Neuronal stem cell (in vitro differentiated cells): ENCODE results near the gene KCNS3.
A peak's percentile ranks its signal among the peaks of the same experiment; 100 is the strongest.

ENCODE experiments used
- DNase-seq: peaks from one replicate; pipeline ENCODE4 v3.0.0-alpha.2; 2013; ENCODE audit warnings: low spot score
- H2AFZ ChIP-seq: one replicate; pipeline ENCODE4 v1.6.1; 2013; ENCODE audit warnings: mild to moderate bottlenecking, low read length, inconsistent platforms
- H2AK5ac ChIP-seq: 2 replicates; pipeline ENCODE4 v1.6.1; 2013; ENCODE audit warnings: low read depth, mild to moderate bottlenecking, inconsistent platforms, low read length, moderate library complexity, mixed read lengths
- H2BK120ac ChIP-seq: 2 replicates; pipeline ENCODE4 v1.6.1; 2013; ENCODE audit warnings: low read depth, mild to moderate bottlenecking, inconsistent platforms, low read length, moderate library complexity, mixed read lengths
- H2BK12ac ChIP-seq: one replicate; pipeline ENCODE4 v1.6.1; 2013; ENCODE audit warnings: low read length, inconsistent platforms
- H2BK15ac ChIP-seq: 2 replicates; pipeline ENCODE4 v1.6.1; 2013; ENCODE audit warnings: mild to moderate bottlenecking, low read length, inconsistent platforms, mixed read lengths
- H2BK5ac ChIP-seq: one replicate; pipeline ENCODE4 v1.6.1; 2013; ENCODE audit warnings: inconsistent platforms, mild to moderate bottlenecking, low read length, moderate library complexity
- H3K14ac ChIP-seq: one replicate; pipeline ENCODE4 v1.6.1; 2013; ENCODE audit warnings: low read length, inconsistent platforms
- H3K18ac ChIP-seq: 2 replicates; pipeline ENCODE4 v1.6.1; 2013; ENCODE audit warnings: low read length, inconsistent platforms
- H3K23ac ChIP-seq: 2 replicates; pipeline ENCODE4 v1.6.1; 2013; ENCODE audit warnings: low read depth, mild to moderate bottlenecking, mixed read lengths, low read length, inconsistent platforms; ENCODE audit not compliant: poor library complexity
- H3K27ac ChIP-seq: replicated peaks from 3 replicates; pipeline ENCODE4 v1.5.1; 2013; ENCODE audit warnings: low read length, inconsistent platforms
- H3K27me3 ChIP-seq, 3 experiments: 2 replicates each; pipeline ENCODE4 v1.6.1; 2013; ENCODE audit warnings: low read length in 3 of 3, mild to moderate bottlenecking in 2 of 3, inconsistent platforms in 1 of 3, low read depth in 1 of 3, mixed read lengths in 1 of 3, moderate library complexity in 1 of 3; ENCODE audit not compliant: control insufficient read depth in 3 of 3, insufficient read depth in 3 of 3
- H3K36me3 ChIP-seq, 2 donors: replicated peaks in 1 of 2; 2 replicates each; pipeline ENCODE4 v1.6.1; 2013; ENCODE audit warnings: low read length in 2 of 2; ENCODE audit not compliant: control insufficient read depth in 2 of 2, insufficient read depth in 2 of 2
- H3K4ac ChIP-seq: 2 replicates; pipeline ENCODE4 v1.6.1; 2013; ENCODE audit warnings: inconsistent platforms, mild to moderate bottlenecking, low read length, moderate library complexity
- H3K4me1 ChIP-seq, 2 donors: 1 replicate in 1 of 2; 2 replicates in 1 of 2; pipeline ENCODE4 v1.6.1; 2013; ENCODE audit warnings: low read length in 2 of 2, low read depth in 1 of 2; ENCODE audit not compliant: control insufficient read depth in 2 of 2, insufficient read depth in 1 of 2
- H3K4me2 ChIP-seq: one replicate; pipeline ENCODE4 v1.6.1; 2013; ENCODE audit warnings: mild to moderate bottlenecking, low read length, inconsistent platforms; ENCODE audit not compliant: insufficient read depth, poor library complexity, severe bottlenecking
- H3K4me3 ChIP-seq, 2 donors: 2 replicates each; pipeline ENCODE4 v1.5.1; 2013; ENCODE audit warnings: low read length in 2 of 2, mild to moderate bottlenecking in 2 of 2, inconsistent platforms in 1 of 2, moderate library complexity in 1 of 2
- H3K79me1 ChIP-seq: one replicate; pipeline ENCODE4 v1.6.1; 2013; ENCODE audit warnings: low read depth, mild to moderate bottlenecking, inconsistent platforms, low read length, moderate library complexity
- H3K9ac ChIP-seq: one replicate; pipeline ENCODE4 v1.6.1; 2013; ENCODE audit warnings: mild to moderate bottlenecking, low read depth, low read length, inconsistent platforms; ENCODE audit not compliant: poor library complexity
- H3K9me3 ChIP-seq, 2 donors: replicated peaks in 1 of 2; 2 replicates each; pipeline versions ENCODE3 to v1.6.1; 2013; ENCODE audit warnings: low read length in 2 of 2, mild to moderate bottlenecking in 2 of 2, inconsistent platforms in 1 of 2, low read depth in 1 of 2, mixed read lengths in 1 of 2, moderate library complexity in 1 of 2; ENCODE audit not compliant: control insufficient read depth in 2 of 2, insufficient read depth in 1 of 2
- H4K8ac ChIP-seq: one replicate; pipeline ENCODE4 v1.6.1; 2013; ENCODE audit warnings: low read depth, mild to moderate bottlenecking, inconsistent platforms, low read length, moderate library complexity
- H4K91ac ChIP-seq: one replicate; pipeline ENCODE4 v1.6.1; 2013; ENCODE audit warnings: low read length, low read depth, mild to moderate bottlenecking, inconsistent platforms; ENCODE audit not compliant: poor library complexity
- WGBS, 2 donors: extraction: QIAGEN DNeasy Blood & Tissue Kit; methylation state at CpG; one replicate each; pipeline ENCODE4 v1.1.7; 2013; ENCODE audit warnings: missing lambda C conversion rate in 2 of 2, mixed read lengths in 1 of 2; ENCODE audit not compliant: insufficient read length in 2 of 2, insufficient replicate concordance in 1 of 2; ENCODE audit errors: extremely low coverage in 2 of 2; 5-methylcytosine and 5-hydroxymethylcytosine counted together

The KCNS3 gene

DNA sequence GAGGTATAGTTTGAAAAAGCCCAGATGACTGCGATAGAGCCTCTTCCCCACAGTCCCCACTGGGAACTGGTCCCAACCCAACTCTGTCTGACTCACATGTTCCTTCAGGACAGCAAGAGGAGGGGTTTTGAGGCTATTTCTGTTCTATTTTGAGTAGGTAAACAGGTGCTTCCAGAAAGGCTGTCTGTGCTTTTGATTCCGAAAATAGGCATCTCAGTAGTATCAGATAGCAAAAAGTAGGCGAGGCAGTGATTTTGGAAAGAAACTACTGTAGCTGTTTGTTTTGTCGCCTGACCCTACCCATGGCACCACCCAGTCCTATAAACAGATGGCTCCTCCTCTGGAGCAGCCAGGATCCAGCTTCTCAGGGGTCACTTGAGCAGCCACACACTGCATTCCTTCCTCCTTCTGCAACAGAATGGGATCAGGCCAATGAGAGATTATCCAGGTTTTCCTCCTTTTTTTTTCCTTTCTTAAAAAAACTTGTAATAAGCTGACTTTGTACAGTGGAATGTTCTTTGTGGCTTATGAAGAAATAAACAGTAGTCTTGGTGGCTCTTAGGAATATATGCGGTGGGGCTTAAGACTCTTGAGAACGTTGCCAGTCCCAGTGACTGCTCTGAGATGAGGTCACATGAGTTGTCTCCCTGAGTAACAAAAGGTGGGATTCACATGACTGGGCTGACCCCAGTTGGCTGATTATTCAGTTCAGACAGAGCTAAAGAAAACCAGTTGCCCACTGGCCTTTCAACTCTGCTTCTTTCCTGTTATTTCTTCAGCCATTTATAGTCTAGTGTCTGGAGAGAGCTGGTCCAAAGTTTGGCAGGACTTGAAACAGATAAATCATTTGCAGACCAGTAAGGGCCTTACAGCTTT is 98.6 kb downstream of the KCNS3 start:
- Histone ChIP-seq H3K18ac (no peak overlapping the region), H4K8ac (no peak overlapping the region), H3K4ac (no peak overlapping the region), H3K23ac (no peak overlapping the region), H4K91ac (no peak overlapping the region), H3K4me1 (no peaks in the 10 kb centered on the region), H2AFZ (peak overlapping the region; percentile 71), H3K4me2 (no peak overlapping the region), H3K4me3 (no peak overlapping the region), H2BK12ac (no peak overlapping the region), H3K27ac (no peak overlapping the region), H2AK5ac (no peak overlapping the region), H3K9ac (no peak overlapping the region), H2BK5ac (no peak overlapping the region), H3K14ac (no peak overlapping the region), H3K36me3 (no peaks in the 10 kb centered on the region), H2BK120ac (no peak overlapping the region), H3K79me1 (no peaks in the 10 kb centered on the region), H3K27me3 (no peaks in the 10 kb centered on the region), H2BK15ac (no peak overlapping the region), H3K9me3 (no peaks in the 10 kb centered on the region)
- no CpG with 5 or more reads among the region's 6 CpGs for WGBS, 2 donors
- no peak for DNase-seq

DNA sequence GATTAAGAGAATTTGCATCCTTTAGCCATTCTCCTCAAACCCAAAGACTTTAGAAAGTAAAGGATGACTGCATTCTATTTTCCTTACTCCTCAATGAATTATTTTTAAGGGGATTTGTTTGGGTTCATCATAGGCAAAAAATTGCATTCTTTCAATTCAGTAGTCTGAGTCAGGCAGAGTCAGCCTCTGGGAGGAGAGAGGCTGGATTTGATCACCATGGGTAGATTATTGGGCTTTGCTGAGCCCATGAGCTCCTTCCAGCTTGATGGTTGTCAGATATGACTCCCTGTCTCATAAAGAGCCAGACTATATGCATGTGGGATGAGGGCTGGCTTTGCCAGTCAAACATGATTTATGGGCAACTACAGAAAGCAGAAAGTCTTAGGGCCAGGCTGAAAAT is 101.2 kb downstream of the KCNS3 start:
- H3K4ac ChIP-seq, result no peak overlapping the region
- H2AFZ ChIP-seq, result no peak overlapping the region
- no peak for DNase-seq
- no peak overlapping the region for H3K14ac ChIP-seq
- no peak overlapping the region for H2BK15ac ChIP-seq
- H3K18ac ChIP-seq, result no peak overlapping the region
- H2AK5ac ChIP-seq, result no peak overlapping the region
- H4K8ac ChIP-seq, result no peak overlapping the region
- H3K9me3 ChIP-seq, result no peaks in the 10 kb centered on the region
- H3K4me3 ChIP-seq, result no peak overlapping the region
- no peak overlapping the region for H3K27ac ChIP-seq
- H2BK120ac ChIP-seq, result no peak overlapping the region
- no peaks in the 10 kb centered on the region for H3K36me3 ChIP-seq
- H4K91ac ChIP-seq, result no peak overlapping the region
- H3K79me1 ChIP-seq, result no peaks in the 10 kb centered on the region
- H3K23ac ChIP-seq, result no peak overlapping the region
- H3K4me1 ChIP-seq, result no peaks in the 10 kb centered on the region
- H3K9ac ChIP-seq, result no peak overlapping the region
- no peak overlapping the region for H3K4me2 ChIP-seq
- H3K27me3 ChIP-seq, result no peaks in the 10 kb centered on the region
- H2BK5ac ChIP-seq, result no peak overlapping the region
- H2BK12ac ChIP-seq, result no peak overlapping the region

DNA sequence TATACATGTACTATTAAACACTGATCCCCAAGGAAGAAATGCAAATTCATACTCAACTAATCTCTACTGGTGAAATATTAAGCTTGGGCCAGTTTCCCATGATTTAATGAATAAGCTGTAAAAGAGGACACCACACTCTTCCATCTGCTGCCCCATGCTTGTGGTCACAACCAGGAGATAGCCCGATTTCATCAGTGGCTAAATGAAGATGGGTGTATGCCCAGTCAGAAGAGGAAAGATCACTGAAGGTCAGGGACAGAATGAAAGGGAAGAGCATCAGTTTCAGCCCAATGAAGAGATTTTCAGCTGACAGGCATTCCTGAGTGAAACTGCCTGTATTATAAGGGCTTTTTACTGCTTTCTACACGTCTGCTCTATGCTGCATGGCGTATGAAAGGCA is 103.5 kb downstream of the KCNS3 start:
- Histone ChIP-seq H3K4ac (no peak overlapping the region), H3K4me1 (no peaks in the 10 kb centered on the region), H2BK15ac (no peak overlapping the region), H3K14ac (no peak overlapping the region), H2BK12ac (no peak overlapping the region), H3K18ac (no peak overlapping the region), H3K36me3 (no peaks in the 10 kb centered on the region), H3K4me2 (no peak overlapping the region), H2AK5ac (no peak overlapping the region), H4K8ac (no peak overlapping the region), H3K27ac (no peak overlapping the region), H3K4me3 (no peak overlapping the region), H3K23ac (no peak overlapping the region), H2BK120ac (no peak overlapping the region), H3K9me3 (no peaks in the 10 kb centered on the region), H3K9ac (no peak overlapping the region), H3K27me3 (no peaks in the 10 kb centered on the region), H2AFZ (no peak overlapping the region), H4K91ac (no peak overlapping the region), H3K79me1 (no peaks in the 10 kb centered on the region), H2BK5ac (no peak overlapping the region)
- no CpG with 5 or more reads among the region's 3 CpGs for WGBS, 2 donors
- DNase-seq, result no peak
